Omental fat pad (tissue), 4 donors: Measurements from ENCODE around the gene DCST1. TPM values are rescaled to one million over a fixed set of nuclear protein-coding genes. Genes with fewer than 3 reads are reported as not detected.

Source experiments
- ATAC-seq: fragments of 150-250 bp; one replicate; pipeline ENCODE4 v1.9.1; 2016; ENCODE audit warnings: mild to moderate bottlenecking, moderate library complexity; ENCODE audit not compliant: low FRiP score
- DNase-seq: peaks from one replicate; pipeline ENCODE4 v3.0.0-alpha.2; 2019; ENCODE audit warnings: low spot score
- CTCF ChIP-seq, 3 donors: fragments of 450-650 bp; IDR thresholded peaks; one replicate each; pipeline ENCODE4 v1.5.1; 2016 to 2017; ENCODE audit warnings: antibody characterized with exemption in 3 of 3, mild to moderate bottlenecking in 3 of 3, moderate library complexity in 2 of 3
- total RNA-seq, 4 donors: library from RNA; depleted of rRNA; stranded (reverse); fragments of >200 nt; gene quantifications; one replicate each; pipeline ENCODE4 v1.1.0, GENCODE V29; 2016

Gene DCST1
- total RNA-seq, 4 donors from 2014 or later, result not detected

DNA sequence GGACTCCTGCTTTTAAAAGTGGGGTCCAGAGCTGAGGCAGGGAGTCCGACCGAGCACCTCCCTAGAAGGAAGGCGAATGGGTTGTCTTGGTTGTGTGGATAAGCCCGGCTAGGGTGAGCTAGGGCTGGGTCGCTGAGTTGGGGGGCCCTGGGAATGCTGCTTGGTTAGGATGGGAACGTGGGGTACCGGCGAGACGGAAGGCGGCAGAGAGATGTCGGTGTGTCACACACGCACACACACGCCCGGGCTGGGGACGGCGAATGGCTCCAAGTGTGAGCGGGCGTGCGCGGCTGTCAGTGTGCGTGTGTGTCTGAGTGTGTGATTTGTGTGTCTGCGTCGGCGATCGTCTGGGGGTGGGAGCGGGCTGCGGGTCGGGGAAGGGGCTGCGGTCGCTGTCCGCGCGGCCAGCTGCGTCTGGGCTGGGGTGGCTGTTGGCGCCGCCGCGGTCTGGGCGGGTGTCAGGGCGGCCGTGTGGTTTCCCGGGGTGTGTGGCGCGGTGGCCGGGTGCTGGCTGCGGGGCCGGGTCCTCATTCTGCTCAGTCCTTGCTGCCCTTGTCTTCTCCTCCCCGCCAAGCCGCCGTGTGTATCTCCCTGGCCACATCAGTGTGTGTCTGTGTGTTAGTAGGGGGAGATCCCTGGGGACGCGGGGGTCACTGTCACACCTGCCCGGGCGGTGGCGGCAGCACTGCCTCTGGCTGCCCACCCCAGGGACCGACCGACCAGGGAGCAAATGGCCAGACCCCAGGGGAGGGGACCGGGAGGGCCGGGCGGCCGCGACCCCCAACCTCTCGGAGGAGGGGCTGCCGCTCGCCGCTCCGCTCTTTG is 46.1 kb downstream of the DCST1 start:
- no peak for ATAC-seq
- TF ChIP-seq CTCF (IDR thresholded peaks at IDR 0.05), result no peak
- no peak for DNase-seq

- TF ChIP-seq CTCF (IDR thresholded peaks at IDR 0.05), result no peak
- DNase-seq, result no peak
- ATAC-seq, result no peak
Observed at GRCh38 chr1:155080312-155081228, 46.9 kb downstream of the DCST1 start.

DNA sequence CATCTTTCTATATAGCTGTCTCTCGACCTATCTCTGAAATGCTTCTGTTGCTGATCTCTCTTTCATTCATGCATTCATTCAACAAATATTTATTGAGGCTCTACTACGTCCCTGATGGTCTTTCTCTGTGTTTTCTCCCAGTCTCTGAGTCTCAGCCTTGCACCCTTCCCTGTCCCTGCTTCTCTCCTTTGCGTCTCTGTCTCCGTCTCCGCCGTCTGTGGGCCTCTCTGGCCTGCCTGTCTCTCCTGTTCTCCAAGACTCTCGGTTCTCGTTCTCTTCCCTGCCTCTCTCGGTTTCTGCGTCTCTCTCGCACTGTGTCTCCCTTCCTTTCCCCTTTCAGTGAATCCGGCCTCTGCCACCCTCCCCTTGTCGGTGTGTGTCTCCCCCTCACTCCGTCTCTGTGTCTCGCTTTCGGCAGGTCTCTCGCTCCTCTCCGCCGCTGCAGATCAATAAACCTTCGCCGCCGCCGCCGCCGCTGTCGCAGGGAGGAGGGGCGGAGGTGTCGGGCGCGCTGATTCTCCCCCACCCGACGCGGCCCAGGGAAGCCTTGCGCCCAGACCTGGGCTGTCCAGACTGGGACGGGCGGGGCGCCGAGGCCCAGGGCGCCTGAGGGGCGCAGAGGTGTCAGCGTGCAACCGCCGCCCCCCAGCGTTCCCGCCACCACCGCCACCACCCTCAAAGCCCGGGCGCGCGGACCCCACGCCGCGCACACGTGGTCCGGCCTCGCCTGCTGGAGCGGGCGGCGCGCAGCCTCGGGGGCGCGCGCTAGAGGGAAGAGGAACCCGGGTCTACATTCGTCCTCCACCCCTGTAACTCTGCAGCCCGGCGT is 48.1 kb downstream of the DCST1 start:
- ATAC-seq (no peak), DNase-seq (no peak)
- no peak for TF ChIP-seq CTCF (IDR thresholded peaks at IDR 0.05)

GRCh38 chr1:155082301-155083051 is 48.9 kb downstream of the DCST1 start:
- ATAC-seq, result no peak
- no peak for TF ChIP-seq CTCF (IDR thresholded peaks at IDR 0.05)
- no peak for DNase-seq

DNA sequence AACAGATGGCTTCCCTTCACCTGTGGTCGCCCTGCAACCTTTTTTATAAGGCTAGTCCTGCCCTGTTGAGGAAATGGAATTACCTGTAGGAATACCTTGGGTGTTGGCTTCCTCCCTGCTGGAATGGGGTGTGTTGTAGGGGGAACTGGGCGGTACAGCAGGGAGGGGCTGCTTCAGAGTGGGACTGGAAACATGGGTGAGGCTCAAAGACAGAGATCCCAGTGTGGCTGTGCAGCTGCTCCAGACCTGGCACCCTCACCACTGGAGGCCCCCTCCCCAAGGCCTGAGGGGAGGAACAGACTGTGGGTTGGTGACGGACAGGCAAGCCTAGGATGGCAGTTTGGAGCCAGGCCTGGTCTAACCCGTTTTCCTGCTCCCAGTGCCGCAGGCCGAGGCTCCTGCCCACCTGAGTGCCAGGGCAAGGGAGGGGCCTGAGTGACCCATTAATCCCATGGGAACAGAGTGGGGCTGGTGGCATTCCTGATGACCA is 49.5 kb downstream of the DCST1 start:
- ATAC-seq (no peak), DNase-seq (no peak)
- no peak for TF ChIP-seq CTCF (IDR thresholded peaks at IDR 0.05)
